Measurements from ENCODE around the gene NPIPA7.
"Not testable (repeated sequence)": the region's sequence is repeated elsewhere in the genome, so short reads cannot be mapped to it uniquely, and the experiment has no call there.

NPIPA7 gene

DNA sequence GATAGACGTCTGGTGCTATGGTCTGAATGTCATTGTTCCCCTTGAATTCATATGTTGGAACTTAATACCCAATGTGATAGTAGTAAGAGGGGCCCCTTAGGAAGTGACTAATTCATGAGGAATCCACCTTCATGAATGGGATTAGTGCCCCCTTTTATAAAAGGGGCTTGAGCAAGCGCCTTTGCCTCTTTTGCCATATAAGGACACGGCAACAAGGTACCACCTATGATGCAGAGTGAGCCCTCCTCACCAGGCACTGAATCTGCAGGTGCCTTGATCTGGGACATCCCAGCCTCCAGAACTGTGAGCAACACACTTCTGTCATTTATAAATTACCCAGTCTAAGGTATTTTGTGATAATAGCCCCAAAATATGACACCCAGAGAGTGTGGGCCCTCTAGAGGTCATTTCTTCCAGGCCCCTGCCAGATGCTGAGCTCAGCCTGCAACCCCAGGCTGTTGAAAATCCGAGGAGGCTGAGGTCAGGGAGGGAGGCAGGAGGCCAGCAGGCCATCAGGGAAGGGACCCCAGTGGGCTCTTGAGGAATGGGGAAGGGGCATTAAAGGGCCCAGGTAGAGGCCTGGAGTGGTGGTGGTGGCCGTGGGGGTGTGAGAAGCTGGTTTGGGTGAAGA, 39.1 kb downstream of the NPIPA7 start:
- not testable (repeated sequence) for DNase-seq (ENCODE audit: low read depth in 2 of 2)

DNA sequence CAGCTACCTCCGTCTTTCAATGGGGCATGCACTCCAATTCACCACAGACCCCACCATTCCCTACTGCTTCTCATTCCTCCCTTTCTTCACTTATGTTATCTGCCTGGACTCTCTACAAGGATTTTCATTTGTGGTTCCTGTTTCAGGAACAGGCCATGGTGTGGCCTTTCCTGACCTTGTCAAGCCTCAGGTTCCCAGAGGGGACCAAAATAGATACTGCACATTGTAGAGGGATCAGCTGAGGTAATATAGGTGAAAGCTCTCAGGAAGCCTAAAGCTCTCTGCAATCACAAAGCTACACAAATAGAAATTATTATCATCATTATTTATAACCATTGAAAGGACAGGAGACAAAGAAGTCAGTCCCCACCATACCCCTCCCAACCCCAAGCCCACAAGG, 41.6 kb downstream of the NPIPA7 start:
- not testable (repeated sequence) for DNase-seq (ENCODE audit: low read depth in 2 of 2)

- not testable (repeated sequence) for DNase-seq (ENCODE audit: low read depth in 2 of 2)
These were observed 46.2 kb downstream of the NPIPA7 start for GRCh38 chr16:16425146-16425545.

- DNase-seq (ENCODE audit: low read depth in 2 of 2): not testable (repeated sequence)
These were observed 52.2 kb downstream of the NPIPA7 start for GRCh38 chr16:16431135-16431534.

DNA sequence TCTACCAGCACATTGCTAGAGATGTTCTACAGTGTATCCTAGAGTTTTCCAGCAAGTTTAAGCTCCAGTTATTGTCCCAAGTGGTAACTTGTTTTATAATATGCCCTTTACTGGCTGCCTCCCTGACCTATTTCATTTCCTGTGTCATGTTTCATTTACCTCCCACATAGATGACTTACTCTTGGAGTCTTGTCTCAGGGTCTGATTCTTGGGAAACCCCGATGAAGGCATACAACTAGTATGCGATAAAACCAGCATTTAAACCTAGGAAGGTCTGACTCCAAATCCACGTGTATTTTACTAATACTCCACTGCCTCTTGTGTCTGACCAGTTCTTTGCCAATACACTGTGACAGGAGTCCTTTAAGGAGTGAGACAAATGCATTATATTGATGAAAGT, 55.8 kb downstream of the NPIPA7 start:
- DNase-seq (ENCODE audit: low read depth in 2 of 2): not testable (repeated sequence)

DNA sequence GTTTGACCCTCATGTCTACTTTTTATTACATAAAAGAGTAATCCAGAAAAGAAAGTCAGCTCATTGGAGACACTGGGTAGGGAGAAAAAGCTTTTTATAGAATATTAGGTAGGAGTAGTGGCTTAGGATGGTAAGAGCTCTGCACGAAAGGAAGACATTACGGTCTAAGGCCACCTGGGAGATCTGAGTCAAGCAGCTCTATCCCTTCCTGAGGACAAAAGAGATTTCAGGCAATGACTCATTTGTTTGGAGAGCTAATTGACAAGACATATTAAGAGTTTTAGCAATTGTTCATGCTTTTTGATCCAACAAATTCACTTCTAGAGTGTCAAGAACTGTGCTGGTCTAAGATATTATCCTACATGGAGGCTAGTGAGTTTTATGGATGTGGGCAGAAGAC, 62.5 kb downstream of the NPIPA7 start:
- not testable (repeated sequence) for DNase-seq (ENCODE audit: low read depth in 2 of 2)

Measured in stimulated activated CD4-positive, alpha-beta T cell treated with anti-CD3 and anti-CD28 coated beads, Interleukin-1b, Interleukin-23, amount 100 ng/mL, for 1 hour (primary cell).